NCI-H1417 treated with DMSO at 0.1 percent for 48 hours (cell line): ENCODE measurements around the gene PRDM16.
"Not testable (repeated sequence)": the region's sequence is repeated elsewhere in the genome, so short reads cannot be mapped to it uniquely, and the experiment has no call there.

Source experiments
- DNase-seq: peaks from one replicate; lab custom pipeline; 2025; lab: John Stamatoyannopoulos, UW

PRDM16 gene

DNA sequence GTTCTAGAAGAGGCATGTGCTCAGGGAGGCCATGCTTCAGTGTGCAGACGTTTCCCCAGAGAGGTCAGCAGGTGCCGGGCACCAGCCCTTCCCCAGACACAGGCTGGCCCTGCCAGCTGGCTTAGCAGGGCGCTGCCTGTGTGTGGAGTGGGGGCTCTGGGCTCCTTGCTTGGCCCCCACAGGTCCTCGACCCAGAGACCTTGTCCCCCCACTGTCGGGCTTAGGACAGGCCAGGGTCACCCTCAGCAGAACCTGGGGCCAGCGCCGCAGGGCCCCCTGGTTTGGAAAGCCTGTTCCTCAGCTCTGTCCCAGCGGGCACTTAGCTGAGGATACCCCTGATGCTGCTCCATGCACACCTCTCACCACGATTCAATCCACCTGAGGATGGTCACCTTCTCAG lies 213.2 kb downstream of the PRDM16 start:
- no peak for DNase-seq

DNA sequence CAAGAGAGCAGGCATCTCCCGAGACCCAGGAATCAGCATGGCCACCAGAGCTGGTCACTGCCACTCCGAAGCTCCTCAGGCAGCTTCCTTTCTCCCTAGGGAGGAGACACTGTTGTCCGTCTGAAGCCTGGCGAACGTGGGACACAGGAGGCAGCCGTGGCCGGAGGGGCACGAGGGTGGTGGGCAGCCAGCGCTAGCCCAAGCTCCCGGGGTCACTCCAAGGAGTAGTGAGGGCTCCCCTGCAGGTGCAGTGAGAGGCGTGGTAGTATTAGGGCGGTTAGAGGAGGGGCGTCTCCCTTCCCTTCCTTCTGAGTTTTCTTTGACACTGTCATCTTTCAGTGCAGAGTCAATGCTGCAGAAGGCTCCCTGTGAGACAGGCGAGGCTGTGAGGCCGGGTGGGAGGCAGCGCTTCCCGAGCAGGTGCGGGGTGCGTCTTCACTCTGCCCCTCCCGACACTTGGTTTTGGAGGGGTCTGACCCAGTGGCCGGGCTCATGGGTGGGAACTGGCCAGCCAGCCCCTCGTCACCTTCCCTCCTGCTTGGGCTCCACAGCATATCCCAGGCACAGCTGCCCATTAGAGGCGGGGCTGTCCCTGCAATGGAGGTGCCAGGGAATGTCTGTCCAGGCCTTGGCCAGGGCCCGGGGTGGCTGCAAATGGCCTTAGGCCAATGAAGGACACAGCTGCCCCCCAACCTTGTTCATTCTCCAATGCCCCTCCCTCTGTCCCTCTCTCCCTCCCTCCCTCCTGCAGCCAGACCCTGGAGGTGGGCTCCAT lies 213.8 kb downstream of the PRDM16 start:
- no peak for DNase-seq

DNA sequence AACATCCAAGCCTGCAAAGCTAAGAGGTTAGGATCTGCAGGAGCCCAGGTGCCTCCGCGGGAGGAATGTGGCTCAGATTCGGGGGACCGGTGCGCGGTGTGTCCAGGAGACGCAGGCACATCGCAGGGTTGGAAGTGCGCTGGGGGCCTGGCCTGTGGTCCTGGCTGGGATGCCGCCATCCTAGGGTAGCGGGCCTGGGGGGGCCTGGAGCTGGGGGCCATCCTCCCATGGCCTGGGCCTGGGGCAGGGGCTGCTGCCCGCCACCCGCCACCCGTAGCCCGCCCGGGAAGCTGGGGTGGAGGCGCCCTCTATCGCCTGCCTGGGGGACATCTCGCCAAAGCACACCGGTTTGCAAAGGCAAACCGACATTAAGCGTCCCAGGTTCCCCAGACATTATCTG lies 214.8 kb downstream of the PRDM16 start:
- DNase-seq: no peak

DNA sequence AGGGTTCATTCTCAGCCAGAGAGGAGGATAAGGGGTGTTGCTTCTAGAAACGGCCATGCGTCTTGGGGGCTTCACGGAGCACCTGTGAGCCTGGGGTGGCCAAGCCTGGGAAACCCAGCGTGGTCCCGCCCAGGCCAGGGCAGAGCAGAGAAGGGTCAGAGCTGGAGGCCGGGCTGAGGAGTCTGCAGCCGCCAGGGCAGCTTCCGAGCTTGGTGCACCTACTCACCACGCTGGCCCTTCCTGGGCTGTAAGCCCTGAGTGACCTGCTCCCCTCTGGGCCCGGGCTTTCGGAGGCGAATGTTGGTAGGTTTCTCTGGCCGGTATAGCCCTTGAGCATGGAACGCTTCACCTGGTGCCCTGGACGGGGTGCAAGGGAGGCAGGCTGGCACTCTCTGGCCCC lies 215.7 kb downstream of the PRDM16 start:
- no peak for DNase-seq

DNA sequence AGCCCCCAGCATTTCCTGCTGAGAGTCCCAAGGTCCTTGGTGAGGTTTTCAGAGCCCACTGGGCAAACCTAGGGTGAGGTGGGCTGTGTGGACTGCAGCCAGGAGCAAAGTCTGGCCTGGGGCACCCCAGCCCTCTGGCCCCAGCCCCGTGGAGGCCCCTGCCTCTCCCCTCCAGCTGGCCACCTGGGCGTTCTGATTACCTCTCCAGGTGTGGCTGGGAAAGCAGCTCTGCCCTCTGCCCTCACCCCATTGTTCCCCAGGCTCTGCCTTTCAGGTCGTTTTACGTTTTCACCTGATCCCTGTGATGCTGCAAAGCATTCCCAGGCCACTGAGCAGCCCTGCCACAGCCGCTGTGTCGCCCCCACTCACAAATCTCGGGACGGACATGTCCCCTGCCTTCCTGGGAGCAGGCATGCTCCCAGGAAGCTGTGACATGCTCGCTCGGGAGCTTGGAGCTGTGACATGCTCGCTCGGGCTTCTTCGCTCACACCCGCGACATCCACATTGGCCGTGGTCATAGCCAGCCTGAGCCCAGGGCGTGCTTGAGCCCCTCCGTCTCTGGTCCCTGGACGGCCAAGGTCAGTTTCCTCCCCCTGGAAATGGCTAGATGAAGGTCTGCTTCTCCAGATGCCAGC lies 216.2 kb downstream of the PRDM16 start:
- no peak for DNase-seq

DNA sequence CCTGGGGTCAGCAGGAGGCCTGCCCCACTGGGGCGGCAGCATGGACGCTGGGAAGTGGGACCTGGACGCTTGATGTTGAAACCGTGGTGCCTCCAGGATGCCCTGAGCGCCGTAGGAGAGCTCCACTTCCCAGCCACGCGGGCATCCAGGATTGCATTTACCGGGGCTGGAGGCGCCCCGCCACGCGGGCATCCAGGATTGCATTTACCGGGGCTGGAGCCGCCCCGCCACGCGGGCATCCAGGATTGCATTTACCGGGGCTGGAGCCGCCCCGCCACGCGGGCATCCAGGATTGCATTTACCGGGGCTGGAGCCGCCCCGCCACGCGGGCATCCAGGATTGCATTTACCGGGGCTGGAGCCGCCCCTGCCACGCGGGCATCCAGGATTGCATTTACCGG lies 218.1 kb downstream of the PRDM16 start:
- not testable (repeated sequence) for DNase-seq

DNA sequence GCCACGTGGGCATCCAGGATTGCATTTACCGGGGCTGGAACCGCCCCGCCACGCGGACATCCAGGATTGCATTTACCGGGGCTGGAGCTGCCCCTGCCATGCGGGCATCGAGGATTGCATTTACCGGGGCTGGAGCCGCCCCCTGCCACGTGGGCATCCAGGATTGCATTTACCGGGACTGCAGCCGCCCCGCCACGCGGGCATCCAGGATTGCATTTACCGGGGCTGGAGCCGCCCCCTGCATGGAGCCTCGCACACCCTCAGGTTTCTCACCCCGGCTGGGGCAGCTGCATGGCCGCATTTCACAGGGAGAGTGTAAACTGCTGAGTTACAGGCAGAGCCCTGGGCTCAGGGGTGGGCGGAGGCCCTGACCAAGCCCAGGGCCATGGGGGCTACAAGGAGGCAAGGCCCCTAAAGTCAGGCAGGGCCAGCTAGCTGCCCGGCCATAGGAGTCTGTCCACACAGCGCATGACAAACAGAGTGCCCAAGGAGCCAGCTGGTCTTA lies 218.7 kb downstream of the PRDM16 start:
- no peak for DNase-seq

DNA sequence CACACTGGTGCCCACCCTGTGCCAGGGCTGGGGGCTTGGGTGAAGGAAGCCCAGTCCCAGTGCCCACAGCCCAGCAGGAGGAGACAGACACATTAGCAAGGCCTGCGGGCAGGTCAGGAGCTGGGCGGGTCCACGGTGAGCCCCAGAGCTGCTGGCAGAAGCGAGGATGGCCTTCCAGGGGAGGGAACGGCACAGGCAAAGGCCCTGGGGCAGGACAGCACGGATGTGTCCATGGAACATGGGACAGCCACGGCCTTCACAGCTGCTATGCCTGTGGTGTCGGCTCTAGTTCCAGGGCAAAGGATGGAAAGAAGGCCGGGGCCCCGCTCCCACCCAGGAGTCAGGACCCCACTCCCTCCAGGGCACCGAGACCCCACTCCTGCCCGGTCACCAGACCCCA lies 220.5 kb downstream of the PRDM16 start:
- no peak for DNase-seq

DNA sequence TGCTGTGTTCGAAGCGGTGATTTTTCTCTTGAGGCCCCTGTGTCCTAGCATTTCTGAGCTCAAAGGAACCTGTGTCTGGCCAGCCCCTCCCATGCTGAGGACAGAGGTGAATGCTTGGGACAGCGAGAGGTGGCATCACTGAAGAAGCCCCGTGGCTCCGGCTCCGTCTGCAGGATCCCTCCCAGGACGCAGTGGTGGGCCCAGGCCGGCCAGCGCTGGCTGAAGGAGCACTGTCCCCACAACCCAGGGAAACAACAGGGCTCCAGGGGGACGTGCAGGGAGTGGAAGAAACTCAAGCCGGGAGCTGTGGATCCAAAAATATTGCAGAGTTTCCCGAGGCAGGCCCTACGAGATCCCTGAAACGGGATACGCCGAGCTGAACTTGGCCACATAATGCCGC lies 221.4 kb downstream of the PRDM16 start:
- DNase-seq: no peak

DNA sequence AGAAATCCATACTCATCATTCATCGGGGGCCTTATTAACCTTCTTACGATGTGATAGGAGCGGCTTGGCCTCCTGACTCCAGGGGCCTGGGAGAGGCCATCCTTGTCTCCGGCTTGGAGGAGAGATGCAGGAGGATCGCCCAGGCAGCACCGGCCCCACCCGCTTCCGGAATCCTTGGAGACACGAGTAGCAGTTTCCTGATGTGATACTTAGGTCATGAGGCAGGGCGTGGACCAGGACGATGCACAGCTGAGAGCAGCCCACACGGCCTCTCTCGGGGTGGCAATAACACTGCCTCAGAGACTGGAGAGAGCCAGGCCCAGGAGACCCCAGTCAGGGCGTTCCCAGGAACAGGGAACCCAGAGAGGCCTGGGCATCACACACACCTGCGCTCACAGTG lies 221.9 kb downstream of the PRDM16 start:
- DNase-seq: no peak

DNA sequence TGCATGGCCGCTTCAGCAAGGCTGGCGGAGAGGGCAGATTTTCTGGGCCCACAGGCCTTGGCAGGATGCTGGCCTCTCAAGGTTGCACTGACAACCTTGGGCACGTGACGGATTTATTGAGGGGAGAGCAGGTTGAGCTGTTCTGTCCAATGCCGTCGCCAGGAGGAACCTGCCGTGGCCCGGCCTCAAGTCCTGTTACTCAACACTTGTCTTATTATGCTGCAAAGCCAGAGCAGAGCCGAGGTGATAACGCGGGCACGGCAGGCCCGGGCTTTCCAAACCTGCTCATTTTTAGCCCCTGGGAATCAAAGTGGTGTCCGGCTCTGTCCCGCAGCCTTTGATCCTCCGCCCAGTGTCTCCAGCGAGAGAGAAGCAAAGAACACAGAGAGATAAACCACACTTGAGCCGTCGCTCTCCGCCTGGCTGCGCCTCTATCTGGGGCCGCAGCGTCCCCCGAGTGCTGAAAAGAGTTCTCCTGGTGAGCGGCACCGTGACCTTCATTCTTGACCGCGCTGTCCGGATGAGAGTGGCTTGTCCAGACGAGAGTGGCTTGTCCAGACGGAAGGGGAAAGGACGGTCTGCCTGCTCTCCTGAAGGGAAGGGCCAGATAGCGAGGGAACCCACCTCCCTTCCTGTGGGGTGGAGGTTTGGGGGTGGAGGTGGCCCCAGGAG lies 223.2 kb downstream of the PRDM16 start:
- no peak for DNase-seq

DNA sequence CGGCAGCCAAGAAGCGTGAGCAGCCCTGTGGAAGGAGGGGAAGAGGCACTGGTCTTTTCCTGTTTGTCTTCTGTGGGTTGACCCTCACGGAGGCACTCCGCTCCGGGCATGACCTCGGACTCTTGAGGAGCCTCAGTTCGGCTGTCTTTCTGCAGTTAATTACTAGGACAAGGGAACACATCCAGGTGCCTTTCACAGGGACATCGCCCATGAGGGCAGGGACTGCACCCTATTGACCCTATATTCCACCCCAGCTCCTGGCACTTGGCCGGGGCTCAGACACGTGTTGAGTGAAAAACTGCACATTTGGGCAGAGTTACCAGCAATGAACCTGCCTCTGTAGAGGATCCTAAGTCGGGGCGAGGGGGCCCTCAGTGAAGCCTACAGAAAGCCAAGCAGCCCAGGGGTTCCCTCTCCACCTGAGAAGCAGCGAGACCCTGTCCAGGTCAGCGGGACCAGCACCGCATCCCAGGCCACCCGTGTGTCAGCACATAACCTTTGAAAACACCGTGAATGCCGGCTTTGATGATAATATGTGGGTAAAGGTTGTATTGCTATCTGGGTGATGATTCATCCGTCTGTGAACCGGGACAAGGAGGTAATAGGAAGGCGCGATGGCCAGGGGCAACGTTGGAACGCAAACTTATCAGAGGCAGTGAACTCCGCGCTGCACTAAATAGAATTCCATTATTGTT lies 224.0 kb downstream of the PRDM16 start:
- DNase-seq: no peak

DNA sequence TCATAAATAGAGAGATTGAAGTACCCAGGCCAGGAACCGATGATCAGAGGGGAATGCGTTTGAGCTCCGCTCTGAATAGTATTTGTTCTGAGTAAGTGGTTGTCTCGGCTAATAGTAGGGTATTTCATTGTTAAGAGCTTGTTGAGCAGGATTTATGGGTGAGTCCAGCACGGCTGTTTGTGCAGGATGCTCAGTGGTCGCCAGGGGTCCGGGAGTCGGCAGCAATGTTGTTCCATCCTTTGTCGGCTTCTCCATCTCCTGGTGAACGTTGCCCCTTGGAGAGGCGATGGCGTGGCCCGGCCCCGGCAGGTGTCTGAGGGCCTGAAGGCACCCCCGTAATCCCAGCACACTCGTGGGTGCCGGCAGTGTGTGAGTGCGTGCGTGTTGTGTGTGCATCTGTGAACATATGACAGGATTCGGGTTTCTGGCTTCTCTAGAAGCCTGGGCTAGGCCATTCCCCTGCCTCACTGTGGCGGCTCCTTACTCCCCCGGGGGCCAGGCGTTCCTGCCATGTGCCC lies 224.6 kb downstream of the PRDM16 start:
- no peak for DNase-seq

DNA sequence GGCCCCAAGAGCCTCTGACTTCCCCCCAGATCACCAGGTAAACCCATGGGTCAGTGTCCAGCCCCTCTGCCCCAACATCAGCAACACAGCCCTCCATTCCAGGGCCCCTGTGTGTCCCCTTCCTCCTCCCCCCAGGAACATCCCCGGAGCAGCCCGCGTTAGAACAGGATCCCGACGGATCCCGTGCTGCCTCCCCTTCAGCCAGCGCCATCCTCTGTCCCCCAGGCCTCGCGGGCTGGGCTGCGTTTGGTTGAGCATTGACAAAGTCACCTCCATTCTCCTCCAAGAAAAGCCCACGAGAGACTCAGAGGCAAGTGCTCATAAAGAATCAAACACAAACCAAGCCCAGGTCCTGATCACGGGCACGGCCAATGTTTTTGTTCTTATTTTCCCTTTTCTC lies 225.4 kb downstream of the PRDM16 start:
- DNase-seq: no peak

DNA sequence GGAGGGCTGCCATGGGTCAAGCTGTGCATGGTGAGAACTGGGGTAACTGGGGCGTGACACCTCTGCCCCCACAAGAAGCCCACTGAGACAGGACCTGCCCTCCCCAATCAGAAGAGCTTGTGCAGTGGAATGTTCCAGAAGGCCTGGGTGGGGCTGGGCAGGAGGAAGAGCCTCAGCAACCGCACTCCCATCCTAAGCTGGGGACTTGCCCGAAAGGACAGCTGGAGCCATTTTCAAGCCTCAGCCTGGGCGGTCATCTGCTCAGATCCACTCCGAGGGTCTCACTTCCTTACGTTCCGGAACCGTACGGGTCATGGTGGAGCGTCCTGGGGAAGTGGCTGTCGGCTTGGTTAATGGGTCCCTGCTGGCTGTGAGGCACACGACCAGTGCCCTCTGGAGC lies 226.8 kb downstream of the PRDM16 start:
- DNase-seq: no peak

DNA sequence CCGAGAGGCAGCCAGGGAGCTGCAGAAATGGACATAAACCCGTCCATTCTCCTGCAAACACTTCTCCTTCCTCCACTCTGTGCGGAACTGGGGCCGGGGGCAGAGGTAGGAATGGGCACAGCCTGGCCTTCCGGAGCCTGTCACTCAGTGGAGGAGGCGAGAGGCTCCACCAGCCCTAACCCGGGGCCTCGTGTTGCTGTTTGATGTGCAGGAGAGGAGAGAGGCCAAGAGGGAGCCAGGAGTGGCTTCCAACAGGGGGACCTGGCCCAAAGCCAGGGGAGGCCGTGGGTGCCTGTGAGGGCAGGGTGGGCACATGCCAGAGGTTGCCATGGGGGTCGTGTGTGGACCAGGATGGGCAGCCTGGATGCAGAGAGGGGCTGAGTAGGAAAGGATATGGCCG lies 227.3 kb downstream of the PRDM16 start:
- DNase-seq: no peak

DNA sequence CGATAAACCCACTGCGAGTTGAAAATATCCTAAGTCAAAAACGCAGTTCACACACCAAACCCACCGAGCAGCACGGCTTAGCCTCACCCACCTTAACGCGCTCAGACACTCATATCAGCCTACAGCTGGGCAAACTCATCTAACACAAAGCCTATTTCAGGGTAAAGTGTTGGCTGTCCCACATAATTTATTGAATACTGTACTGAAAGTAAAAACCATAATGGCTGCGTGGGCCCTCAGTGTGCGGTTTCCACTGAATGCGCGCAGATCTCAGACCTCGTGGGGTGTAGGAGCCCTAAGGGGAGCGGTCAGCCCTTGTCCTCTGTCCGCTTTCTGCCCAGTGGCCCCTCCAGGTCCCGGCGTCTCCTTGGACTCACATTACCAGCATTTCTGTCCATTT lies 227.8 kb downstream of the PRDM16 start:
- no peak for DNase-seq

DNA sequence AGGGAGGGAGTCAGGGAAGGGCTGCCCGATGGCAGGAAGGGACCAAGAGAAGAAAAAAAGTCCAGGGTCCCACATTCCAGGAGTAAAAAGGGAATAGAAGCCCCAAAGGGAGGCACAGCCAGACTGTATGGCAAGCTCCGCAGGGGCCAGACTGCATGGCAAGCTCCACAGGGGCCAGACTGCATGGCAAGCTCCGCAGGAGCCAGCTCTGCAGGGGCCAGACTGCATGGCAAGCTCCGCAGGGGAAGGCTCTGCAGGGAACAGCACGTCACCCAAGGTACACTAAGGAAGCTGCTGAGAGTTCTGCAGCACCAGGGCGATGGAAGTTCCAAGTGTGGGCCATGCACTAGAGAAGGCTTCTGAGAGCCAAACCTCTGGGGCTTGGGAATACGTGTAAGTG lies 228.8 kb downstream of the PRDM16 start:
- DNase-seq: no peak

DNA sequence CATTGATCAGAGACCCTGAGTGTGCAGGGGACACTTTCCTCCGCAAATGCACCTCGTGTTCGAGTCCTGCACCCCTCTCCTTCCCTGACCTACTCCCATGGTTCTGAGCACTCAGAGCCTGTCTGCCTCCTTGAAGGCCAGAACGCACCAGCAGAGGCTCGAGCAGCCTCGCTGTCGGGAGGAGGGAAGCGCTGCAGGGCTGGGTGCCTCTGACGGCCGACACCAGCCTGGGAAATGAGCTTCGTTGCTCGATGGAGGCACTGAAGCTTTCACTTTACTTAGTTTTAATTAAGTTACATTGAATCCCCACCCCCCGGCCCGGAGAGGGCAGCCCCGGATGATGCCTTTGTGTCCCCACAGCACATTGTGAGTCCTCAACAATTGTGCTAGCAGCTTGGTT lies 229.2 kb downstream of the PRDM16 start:
- DNase-seq: no peak

DNA sequence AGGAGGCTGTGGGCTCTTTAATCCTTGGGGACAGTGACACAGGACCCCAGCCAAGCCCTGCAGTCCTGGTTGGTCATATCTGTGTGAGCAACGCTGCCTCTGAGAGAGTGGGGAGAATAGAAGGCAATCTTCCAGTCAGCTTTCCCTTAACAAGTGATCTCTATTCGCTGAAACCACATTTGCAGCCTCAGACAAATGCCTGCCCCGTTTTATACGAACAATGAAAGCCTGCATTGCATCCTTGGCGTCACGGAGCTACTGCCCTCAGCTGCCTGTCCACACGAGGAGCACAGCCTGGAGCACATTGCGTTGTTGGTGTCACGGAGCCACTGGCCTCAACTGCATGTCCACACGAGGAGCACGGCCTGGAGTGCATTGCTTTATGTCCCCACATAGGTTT lies 235.2 kb downstream of the PRDM16 start:
- DNase-seq: no peak

DNA sequence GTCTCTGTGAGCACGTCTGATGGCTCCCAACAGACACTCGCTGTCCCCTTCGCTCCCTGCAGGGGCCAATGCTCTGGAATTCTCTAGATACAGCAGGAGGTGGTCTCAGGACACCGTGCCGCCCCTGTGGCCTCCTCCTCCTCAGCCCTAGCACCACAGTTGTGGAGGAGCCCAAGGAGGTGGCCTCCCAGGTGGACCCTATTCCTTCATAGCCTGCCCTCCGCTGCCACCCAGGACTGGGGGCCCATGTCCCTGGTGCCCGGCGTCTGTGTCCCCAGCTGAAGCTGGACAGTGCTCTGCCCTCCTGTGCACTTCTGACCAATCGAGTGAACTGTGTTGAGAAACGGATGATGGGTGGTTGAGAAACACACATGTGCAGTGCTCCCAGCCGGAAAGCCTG lies 235.7 kb downstream of the PRDM16 start:
- DNase-seq: no peak

DNA sequence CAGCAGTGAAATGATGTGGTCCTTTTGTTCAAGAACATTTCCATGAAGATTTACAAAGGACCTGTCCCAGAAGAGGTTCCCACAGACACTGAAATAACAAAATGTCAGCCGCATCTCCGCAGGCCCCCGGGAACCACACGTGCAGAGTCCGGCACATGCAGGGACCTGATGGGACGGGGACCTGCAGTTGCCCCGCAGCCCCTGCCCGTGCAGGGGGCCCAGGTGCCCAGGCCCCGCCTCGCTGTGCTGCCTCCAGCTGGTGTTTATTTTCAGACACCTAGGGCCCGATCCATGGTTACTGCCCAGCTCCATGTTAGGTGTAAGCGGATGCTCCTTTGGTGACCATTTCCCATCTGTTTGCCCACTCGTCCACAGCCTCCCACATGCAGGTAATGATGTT lies 236.2 kb downstream of the PRDM16 start:
- no peak for DNase-seq
